ENCODE results near the gene PDIA4.

GRCh38 chr7:149071641-149072437 is 43.5 kb upstream of the PDIA4 start:
- TF ChIP-seq POLR2A (IDR thresholded peaks at IDR 0.05), result no peak
- TF ChIP-seq CTCF (IDR thresholded peaks at IDR 0.05 in 8 of 11, conservative IDR thresholded peaks at IDR 0.05 in 3 of 11), result peak in 7 of 11 experiments; percentile 16 to 71 (median 32)
